OCI-LY7 (cell line): ENCODE data around the gene PRKRIP1. TPM values are rescaled to one million over a fixed set of nuclear protein-coding genes. Genes with fewer than 3 reads are reported as not detected.

ENCODE experiments used
- BruUV-seq: library from RNA; stranded (reverse); fragments of 400-500 nt; replicated peaks from 2 replicates; lab custom pipeline; 2021; lab: Mats Ljungman, UMichigan
- CTCF ChIA-PET: fragments of 300-600 bp; sonication (Branson Sonifier 250); formaldehyde crosslinking; loops from one replicate; lab custom pipeline; 2022; ENCODE audit warnings: antibody characterized with exemption; ENCODE audit not compliant: unreplicated experiment; lab: Charles Lee
- POLR2A ChIA-PET: fragments of 300-600 bp; sonication (Branson Sonifier 250); formaldehyde crosslinking; loops from one replicate; lab custom pipeline; 2022; ENCODE audit warnings: antibody characterized with exemption; lab: Charles Lee
- DNase-seq: peaks from one replicate; pipeline ENCODE4 v3.0.0-alpha.2; 2015; ENCODE audit warnings: low spot score
- H2AFZ ChIP-seq: fragments of 200-600 bp; sonication (generic), shearing (Covaris generic); 2 replicates; pipeline ENCODE4 v1.6.1; 2014; ENCODE audit warnings: mild to moderate bottlenecking, antibody characterized with exemption, low read length, moderate library complexity
- H3K27ac ChIP-seq: fragments of 200-600 bp; sonication (generic); 2 replicates; pipeline ENCODE4 v1.5.1; 2014; ENCODE audit warnings: mixed run types, low read depth, mild to moderate bottlenecking, moderate library complexity, low read length, inconsistent platforms; ENCODE audit not compliant: poor library complexity, severe bottlenecking
- H3K36me3 ChIP-seq: fragments of 200-600 bp; sonication (generic); 2 replicates; pipeline ENCODE4 v1.6.1; 2014; ENCODE audit warnings: mild to moderate bottlenecking, antibody characterized with exemption, low read length, moderate library complexity, mixed read lengths; ENCODE audit not compliant: insufficient read depth
- H3K4me1 ChIP-seq: fragments of 200-600 bp; sonication (generic); 2 replicates; pipeline ENCODE4 v1.5.1; 2014; ENCODE audit warnings: mild to moderate bottlenecking, low read length; ENCODE audit not compliant: insufficient read depth, poor library complexity, severe bottlenecking
- H3K4me2 ChIP-seq: fragments of 200-600 bp; sonication (generic); 2 replicates; pipeline ENCODE4 v1.6.1; 2014; ENCODE audit warnings: mild to moderate bottlenecking, low read length
- H3K4me3 ChIP-seq: fragments of 200-600 bp; sonication (generic); 2 replicates; pipeline ENCODE4 v1.5.1; 2014; ENCODE audit warnings: mild to moderate bottlenecking, low read depth, low read length; ENCODE audit not compliant: poor library complexity, severe bottlenecking
- H3K79me2 ChIP-seq: fragments of 200-600 bp; sonication (generic); 2 replicates; pipeline ENCODE4 v1.6.1; 2016; ENCODE audit warnings: low read depth, mild to moderate bottlenecking, low read length, moderate library complexity, mixed read lengths; ENCODE audit not compliant: insufficient read depth
- H3K9me2 ChIP-seq: fragments of 200-600 bp; sonication (generic); 2 replicates; pipeline ENCODE4 v1.6.1; 2016; ENCODE audit warnings: mild to moderate bottlenecking, low read length, mixed read lengths; ENCODE audit not compliant: insufficient read depth
- H3K9me3 ChIP-seq: fragments of 200-600 bp; sonication (generic); 2 replicates; pipeline ENCODE4 v1.6.1; 2014; ENCODE audit warnings: mild to moderate bottlenecking, mixed run types, low read length, mixed read lengths
- H4K20me1 ChIP-seq: fragments of 200-600 bp; sonication (generic); 2 replicates; pipeline ENCODE4 v1.6.1; 2014; ENCODE audit warnings: mild to moderate bottlenecking, antibody characterized with exemption, low read length, moderate library complexity, mixed read lengths; ENCODE audit not compliant: insufficient read depth
- EZH2phosphoT487 ChIP-seq: fragments of 200-600 bp; sonication (generic); IDR thresholded peaks from 2 replicates; pipeline ENCODE4 v1.6.1; 2018; ENCODE audit warnings: low read depth, borderline replicate concordance, mild to moderate bottlenecking, mixed run types, antibody characterized with exemption, low read length, moderate library complexity, mixed read lengths
- intact Hi-C: fragments of 100-400 bp; cut with micrococcal nuclease; formaldehyde crosslinking; loops from one replicate; pipeline ENCODE4 v1.10.0; 2022; ENCODE audit not compliant: unreplicated experiment
- total RNA-seq, 2 experiments: library from RNA; depleted of rRNA in 1 of 2; stranded (reverse); fragments of >200 nt in 1 of 2; shearing (Covaris generic) in 1 of 2; gene quantifications; 2 replicates each; pipeline ENCODE4 v1.2.3, GENCODE V29; 2014 to 2022
- TF ChIP-seq, protein P1 (sequence below): fragments of 200-600 bp; sonication (generic); conservative IDR thresholded peaks from 2 replicates; pipeline ENCODE4 v1.5.1; 2014; ENCODE audit warnings: mild to moderate bottlenecking, antibody characterized with exemption, low read length, moderate library complexity, mixed read lengths

Gene PRKRIP1
- total RNA-seq, 2 experiments from 2014 or later: 47.1 to 48.2 TPM

GRCh38 chr7:102390697-102391484 is 5.3 kb upstream of the PRKRIP1 start:
- Histone ChIP-seq H3K27ac (no peak overlapping the region), H3K9me3 (no peaks in the 10 kb centered on the region), H3K79me2 (peaks cover 5% of the 10 kb centered on the region; the same call in 1 of the 2 replicates), H3K4me3 (no peak overlapping the region), H2AFZ (no peak overlapping the region), H3K9me2 (no peaks in the 10 kb centered on the region), H4K20me1 (no peaks in the 10 kb centered on the region), H3K4me1 (peaks cover 15% of the 10 kb centered on the region), H3K36me3 (peaks cover 74% of the 10 kb centered on the region), H3K4me2 (no peak overlapping the region)
- TF ChIP-seq EZH2phosphoT487: no peak
- TF ChIP-seq, protein P1, sequence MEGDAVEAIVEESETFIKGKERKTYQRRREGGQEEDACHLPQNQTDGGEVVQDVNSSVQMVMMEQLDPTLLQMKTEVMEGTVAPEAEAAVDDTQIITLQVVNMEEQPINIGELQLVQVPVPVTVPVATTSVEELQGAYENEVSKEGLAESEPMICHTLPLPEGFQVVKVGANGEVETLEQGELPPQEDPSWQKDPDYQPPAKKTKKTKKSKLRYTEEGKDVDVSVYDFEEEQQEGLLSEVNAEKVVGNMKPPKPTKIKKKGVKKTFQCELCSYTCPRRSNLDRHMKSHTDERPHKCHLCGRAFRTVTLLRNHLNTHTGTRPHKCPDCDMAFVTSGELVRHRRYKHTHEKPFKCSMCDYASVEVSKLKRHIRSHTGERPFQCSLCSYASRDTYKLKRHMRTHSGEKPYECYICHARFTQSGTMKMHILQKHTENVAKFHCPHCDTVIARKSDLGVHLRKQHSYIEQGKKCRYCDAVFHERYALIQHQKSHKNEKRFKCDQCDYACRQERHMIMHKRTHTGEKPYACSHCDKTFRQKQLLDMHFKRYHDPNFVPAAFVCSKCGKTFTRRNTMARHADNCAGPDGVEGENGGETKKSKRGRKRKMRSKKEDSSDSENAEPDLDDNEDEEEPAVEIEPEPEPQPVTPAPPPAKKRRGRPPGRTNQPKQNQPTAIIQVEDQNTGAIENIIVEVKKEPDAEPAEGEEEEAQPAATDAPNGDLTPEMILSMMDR: peak; percentile 96
- CTCF ChIA-PET: no interaction called here
- POLR2A ChIA-PET: interaction anchor here (0.6 kb wide), 1 partner anchor 532 kb away, joined by 7 read pairs; no protein-coding TSS in a partner anchor
- BruUV-seq: no TSS peak
- peak; percentile 81 for DNase-seq
- intact Hi-C loops: loop anchor here (1.0 to 10.0 kb wide), 2 partner anchors 112 to 846 kb away; no protein-coding TSS in a partner anchor

DNA sequence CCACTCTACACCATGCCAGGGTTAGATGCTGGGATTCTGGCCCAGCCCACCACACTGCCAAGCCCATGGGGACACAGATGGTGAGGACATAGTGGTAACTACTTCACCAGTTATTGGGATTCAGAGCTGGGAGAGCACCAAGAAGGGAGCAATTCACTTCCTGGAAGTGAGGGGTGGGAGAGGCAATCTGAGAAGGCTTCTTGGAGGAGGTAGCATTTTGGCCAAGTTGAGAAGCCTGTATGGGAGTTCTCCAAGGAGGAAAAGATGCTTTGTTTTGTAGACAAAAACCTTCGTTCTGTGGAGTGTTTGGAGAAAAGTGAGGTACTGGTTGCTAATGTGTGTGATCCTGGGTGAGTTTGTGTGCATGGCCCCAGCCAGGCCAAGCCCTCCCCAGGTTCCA is 3.8 kb upstream of the PRKRIP1 start:
- Histone ChIP-seq H3K4me3 (no peak overlapping the region), H3K9me3 (no peaks in the 10 kb centered on the region), H3K4me2 (no peak overlapping the region), H3K79me2 (peaks cover 15% of the 10 kb centered on the region), H3K4me1 (peaks cover 21% of the 10 kb centered on the region), H2AFZ (no peak overlapping the region), H3K9me2 (no peaks in the 10 kb centered on the region), H4K20me1 (0 out of 2 replicates have a peak, but pooled peaks cover 5% of the 10 kb centered on the region), H3K27ac (no peak overlapping the region), H3K36me3 (peaks cover 68% of the 10 kb centered on the region)
- ChIA-PET CTCF (no interaction called here), POLR2A (interaction anchor here (1.1 kb wide), 1 partner anchor 89 kb away, joined by 4 read pairs; no protein-coding TSS in a partner anchor)
- no peak for DNase-seq
- TF ChIP-seq, protein P1: no peak
- no peak for TF ChIP-seq EZH2phosphoT487
- no TSS peak for BruUV-seq
- intact Hi-C loops: loop anchor here (2.0 to 10.0 kb wide), 2 partner anchors 62 to 848 kb away; no protein-coding TSS in a partner anchor

DNA sequence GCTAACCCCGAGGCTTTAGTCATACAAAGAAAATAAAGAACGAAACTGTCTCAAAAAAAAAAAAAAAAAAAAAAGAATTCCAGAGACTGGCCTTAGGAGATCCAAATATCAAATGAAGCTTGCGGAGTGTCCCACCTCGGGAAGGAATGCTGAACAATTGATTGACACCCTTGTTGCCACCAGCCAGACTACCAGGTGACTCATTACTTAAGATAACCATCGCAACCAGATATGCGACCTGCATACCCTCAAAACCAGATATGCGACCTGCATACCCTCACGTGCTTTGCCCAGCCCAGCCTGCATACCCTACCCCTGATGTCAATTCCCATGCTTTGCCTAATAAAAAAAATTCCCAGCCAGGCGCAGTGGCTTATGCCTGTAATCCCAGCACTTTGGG is 2.7 kb upstream of the PRKRIP1 start:
- peaks cover 69% of the 10 kb centered on the region for H3K36me3 ChIP-seq
- H4K20me1 ChIP-seq: 0 out of 2 replicates have a peak, but pooled peaks cover 5% of the 10 kb centered on the region
- intact Hi-C loops: loop anchor here (2.0 to 10.0 kb wide), 2 partner anchors 63 to 849 kb away; no protein-coding TSS in a partner anchor
- H3K9me2 ChIP-seq: no peaks in the 10 kb centered on the region
- ChIA-PET POLR2A (interaction anchor here (0.6 to 0.7 kb wide), 2 partner anchors 78 to 110 kb away, joined by 3 read pairs; no protein-coding TSS in a partner anchor), CTCF (no interaction called here)
- DNase-seq: no peak
- TF ChIP-seq, protein P1: no peak
- no peak for TF ChIP-seq EZH2phosphoT487
- no peak overlapping the region for H2AFZ ChIP-seq
- H3K79me2 ChIP-seq: peaks cover 26% of the 10 kb centered on the region
- H3K27ac ChIP-seq: no peak overlapping the region
- H3K9me3 ChIP-seq: no peaks in the 10 kb centered on the region
- H3K4me2 ChIP-seq: no peak overlapping the region
- no peak overlapping the region for H3K4me3 ChIP-seq
- no TSS peak for BruUV-seq
- peaks cover 24% of the 10 kb centered on the region for H3K4me1 ChIP-seq
